OCI-LY7 (cell line): Measurements from ENCODE around the gene CENPU. TPM values are rescaled to one million over a fixed set of nuclear protein-coding genes. Genes with fewer than 3 reads are reported as not detected.

Experiments used
- BruUV-seq: library from RNA; stranded (reverse); fragments of 400-500 nt; replicated peaks from 2 replicates; lab custom pipeline; 2021; lab: Mats Ljungman, UMichigan
- CTCF ChIA-PET: fragments of 300-600 bp; sonication (Branson Sonifier 250); formaldehyde crosslinking; loops from one replicate; lab custom pipeline; 2022; ENCODE audit warnings: antibody characterized with exemption; ENCODE audit not compliant: unreplicated experiment; lab: Charles Lee
- POLR2A ChIA-PET: fragments of 300-600 bp; sonication (Branson Sonifier 250); formaldehyde crosslinking; loops from one replicate; lab custom pipeline; 2022; ENCODE audit warnings: antibody characterized with exemption; lab: Charles Lee
- DNase-seq: peaks from one replicate; pipeline ENCODE4 v3.0.0-alpha.2; 2015; ENCODE audit warnings: low spot score
- H2AFZ ChIP-seq: fragments of 200-600 bp; sonication (generic), shearing (Covaris generic); 2 replicates; pipeline ENCODE4 v1.6.1; 2014; ENCODE audit warnings: mild to moderate bottlenecking, antibody characterized with exemption, low read length, moderate library complexity
- H3K27ac ChIP-seq: fragments of 200-600 bp; sonication (generic); 2 replicates; pipeline ENCODE4 v1.5.1; 2014; ENCODE audit warnings: mixed run types, low read depth, mild to moderate bottlenecking, moderate library complexity, low read length, inconsistent platforms; ENCODE audit not compliant: poor library complexity, severe bottlenecking
- H3K36me3 ChIP-seq: fragments of 200-600 bp; sonication (generic); 2 replicates; pipeline ENCODE4 v1.6.1; 2014; ENCODE audit warnings: mild to moderate bottlenecking, antibody characterized with exemption, low read length, moderate library complexity, mixed read lengths; ENCODE audit not compliant: insufficient read depth
- H3K4me1 ChIP-seq: fragments of 200-600 bp; sonication (generic); 2 replicates; pipeline ENCODE4 v1.5.1; 2014; ENCODE audit warnings: mild to moderate bottlenecking, low read length; ENCODE audit not compliant: insufficient read depth, poor library complexity, severe bottlenecking
- H3K4me2 ChIP-seq: fragments of 200-600 bp; sonication (generic); 2 replicates; pipeline ENCODE4 v1.6.1; 2014; ENCODE audit warnings: mild to moderate bottlenecking, low read length
- H3K4me3 ChIP-seq: fragments of 200-600 bp; sonication (generic); 2 replicates; pipeline ENCODE4 v1.5.1; 2014; ENCODE audit warnings: mild to moderate bottlenecking, low read depth, low read length; ENCODE audit not compliant: poor library complexity, severe bottlenecking
- H3K79me2 ChIP-seq: fragments of 200-600 bp; sonication (generic); 2 replicates; pipeline ENCODE4 v1.6.1; 2016; ENCODE audit warnings: low read depth, mild to moderate bottlenecking, low read length, moderate library complexity, mixed read lengths; ENCODE audit not compliant: insufficient read depth
- H3K9me2 ChIP-seq: fragments of 200-600 bp; sonication (generic); 2 replicates; pipeline ENCODE4 v1.6.1; 2016; ENCODE audit warnings: mild to moderate bottlenecking, low read length, mixed read lengths; ENCODE audit not compliant: insufficient read depth
- H3K9me3 ChIP-seq: fragments of 200-600 bp; sonication (generic); 2 replicates; pipeline ENCODE4 v1.6.1; 2014; ENCODE audit warnings: mild to moderate bottlenecking, mixed run types, low read length, mixed read lengths
- H4K20me1 ChIP-seq: fragments of 200-600 bp; sonication (generic); 2 replicates; pipeline ENCODE4 v1.6.1; 2014; ENCODE audit warnings: mild to moderate bottlenecking, antibody characterized with exemption, low read length, moderate library complexity, mixed read lengths; ENCODE audit not compliant: insufficient read depth
- CTCF ChIP-seq: fragments of 200-600 bp; sonication (generic); conservative IDR thresholded peaks from 2 replicates; pipeline ENCODE4 v1.5.1; 2014; ENCODE audit warnings: mild to moderate bottlenecking, antibody characterized with exemption, low read length, moderate library complexity, mixed read lengths
- EZH2phosphoT487 ChIP-seq: fragments of 200-600 bp; sonication (generic); IDR thresholded peaks from 2 replicates; pipeline ENCODE4 v1.6.1; 2018; ENCODE audit warnings: low read depth, borderline replicate concordance, mild to moderate bottlenecking, mixed run types, antibody characterized with exemption, low read length, moderate library complexity, mixed read lengths
- intact Hi-C: fragments of 100-400 bp; cut with micrococcal nuclease; formaldehyde crosslinking; loops from one replicate; pipeline ENCODE4 v1.10.0; 2022; ENCODE audit not compliant: unreplicated experiment
- total RNA-seq, 2 experiments: library from RNA; depleted of rRNA in 1 of 2; stranded (reverse); fragments of >200 nt in 1 of 2; shearing (Covaris generic) in 1 of 2; gene quantifications; 2 replicates each; pipeline ENCODE4 v1.2.3, GENCODE V29; 2014 to 2022

The CENPU gene
- total RNA-seq, 2 experiments from 2014 or later = 83.9 to 132 TPM

- no peak overlapping the region for H3K27ac ChIP-seq
- ChIA-PET POLR2A (interaction anchor here (0.8 to 1.7 kb wide), 3 partner anchors 12 to 19 kb away, joined by 3 read pairs; no protein-coding TSS in a partner anchor), CTCF (no interaction called here)
- no peak for TF ChIP-seq EZH2phosphoT487
- peaks cover 8% of the 10 kb centered on the region; the same call in 1 of the 2 replicates for H3K9me3 ChIP-seq
- H3K4me3 ChIP-seq = no peak overlapping the region
- H3K79me2 ChIP-seq = 0 out of 2 replicates have a peak, but pooled peaks cover 3% of the 10 kb centered on the region
- no peak overlapping the region for H3K4me2 ChIP-seq
- peaks cover 10% of the 10 kb centered on the region for H3K4me1 ChIP-seq
- intact Hi-C loops = no loop called here
- no peaks in the 10 kb centered on the region for H4K20me1 ChIP-seq
- peaks cover 100% of the 10 kb centered on the region for H3K36me3 ChIP-seq
- DNase-seq = no peak
- BruUV-seq = no TSS peak
- no peaks in the 10 kb centered on the region for H3K9me2 ChIP-seq
- no peak overlapping the region for H2AFZ ChIP-seq
Measured at GRCh38 chr4:184713887-184714286, 20.0 kb downstream of the CENPU start.

- DNase-seq = no peak
- H3K4me1 ChIP-seq = peaks cover 7% of the 10 kb centered on the region
- no peak overlapping the region for H3K4me2 ChIP-seq
- peaks cover 8% of the 10 kb centered on the region; the same call in 1 of the 2 replicates for H3K9me3 ChIP-seq
- no TSS peak for BruUV-seq
- no peaks in the 10 kb centered on the region for H3K9me2 ChIP-seq
- no peaks in the 10 kb centered on the region for H4K20me1 ChIP-seq
- H3K79me2 ChIP-seq = peaks cover 9% of the 10 kb centered on the region; the same call in 1 of the 2 replicates
- peaks cover 100% of the 10 kb centered on the region for H3K36me3 ChIP-seq
- TF ChIP-seq EZH2phosphoT487 = no peak
- TF ChIP-seq CTCF = no peak
- intact Hi-C loops = no loop called here
- ChIA-PET POLR2A (interaction anchor here (0.7 kb wide), 1 partner anchor 22 kb away, joined by 5 read pairs; the partner anchor contains the start of gene CENPU), CTCF (no interaction called here)
- no peak overlapping the region for H2AFZ ChIP-seq
- H3K27ac ChIP-seq = no peak overlapping the region
- H3K4me3 ChIP-seq = no peak overlapping the region
Measured at GRCh38 chr4:184712322-184712721, 21.6 kb downstream of the CENPU start.

GRCh38 chr4:184706453-184706852, 27.4 kb downstream of the CENPU start:
- BruUV-seq = no TSS peak
- peaks cover 8% of the 10 kb centered on the region; the same call in 1 of the 2 replicates for H3K9me3 ChIP-seq
- DNase-seq = no peak
- peaks cover 6% of the 10 kb centered on the region; the same call in 1 of the 2 replicates for H3K79me2 ChIP-seq
- H3K4me1 ChIP-seq = no peaks in the 10 kb centered on the region
- H3K27ac ChIP-seq = no peak overlapping the region
- intact Hi-C loops = no loop called here
- CTCF ChIA-PET = no interaction called here
- POLR2A ChIA-PET = interaction anchor here (0.6 to 1.1 kb wide), 2 partner anchors 9 to 408 kb away, joined by 3 read pairs; no protein-coding TSS in a partner anchor
- no peak overlapping the region for H3K4me3 ChIP-seq
- TF ChIP-seq CTCF (no peak), EZH2phosphoT487 (no peak)
- no peaks in the 10 kb centered on the region for H3K9me2 ChIP-seq
- no peak overlapping the region for H3K4me2 ChIP-seq
- H2AFZ ChIP-seq = no peak overlapping the region
- no peaks in the 10 kb centered on the region for H4K20me1 ChIP-seq
- peaks cover 99% of the 10 kb centered on the region for H3K36me3 ChIP-seq
